Panc1 (cell line): Measurements from ENCODE around the gene IGF2BP1.
A peak's percentile ranks its signal among the peaks of the same experiment; 100 is the strongest.

Experiments used
- CTCF ChIP-seq: fragments of 450-650 bp; IDR thresholded peaks from 2 replicates; pipeline ENCODE4 v1.5.1; 2017; ENCODE audit warnings: mild to moderate bottlenecking
- POLR2AphosphoS5 ChIP-seq: IDR thresholded peaks from 2 replicates; pipeline ENCODE4 v1.6.1; 2012; ENCODE audit warnings: mild to moderate bottlenecking, low read depth, low read length, moderate library complexity
- REST ChIP-seq, 2 experiments: IDR thresholded peaks; 2 replicates each; pipeline ENCODE4 v1.6.1; 2011 to 2012; ENCODE audit warnings: low read depth in 2 of 2, control low read depth in 1 of 2, low read length in 1 of 2, mild to moderate bottlenecking in 1 of 2, moderate library complexity in 1 of 2; ENCODE audit not compliant: insufficient read depth in 1 of 2
- SIN3A ChIP-seq: IDR thresholded peaks from 2 replicates; pipeline ENCODE4 v1.6.1; 2012; ENCODE audit warnings: low read depth, mild to moderate bottlenecking, low read length, moderate library complexity, borderline replicate concordance; ENCODE audit not compliant: insufficient read depth
- TCF7L2 ChIP-seq: IDR thresholded peaks from 2 replicates; pipeline ENCODE4 v1.6.1; 2011; ENCODE audit warnings: mild to moderate bottlenecking, low read depth, low read length, inconsistent platforms

- TF ChIP-seq SIN3A (no peak), CTCF (peak; percentile 43), REST (IDR thresholded peaks at IDR 0.05; ENCODE audit: insufficient read depth in 1 of 2, low read depth in 2 of 2, low read length in 1 of 2) (no peak), POLR2AphosphoS5 (0 out of 2 replicates have a peak, but pooled peaks have one; percentile 34), TCF7L2 (no peak)
Measured at GRCh38 chr17:48998587-48999440, 1.6 kb downstream of the IGF2BP1 start.
